IPS DF 4.7 (cell line): ENCODE measurements around the gene NCLN.
"Not testable (repeated sequence)": the region's sequence is repeated elsewhere in the genome, so short reads cannot be mapped to it uniquely, and the experiment has no call there.

Source experiments
- DNase-seq: peaks from one replicate; pipeline ENCODE4 v3.0.0-alpha.2; 2013; ENCODE audit warnings: low spot score; ENCODE audit errors: extremely low read depth

NCLN gene

GRCh38 chr19:3185461-3186159 lies at the start of gene NCLN:
Gene NCLN, plus strand, starts transcription at chr19:3185930. Its CDS starts 101 bp downstream, at chr19:3186031.
- DNase-seq: peak; percentile 79

- DNase-seq: no peak
Observed at GRCh38 chr19:3135961-3136683, 49.6 kb upstream of the NCLN start, which contains the start of gene GNA15. Gene GNA15, plus strand, starts transcription at chr19:3136033. Its CDS starts 418 bp downstream, at chr19:3136451.

GRCh38 chr19:3136684-3137055 lies 49.1 kb upstream of the NCLN start:
- no peak for DNase-seq

GRCh38 chr19:3137119-3137518 lies 48.6 kb upstream of the NCLN start:
- no peak for DNase-seq

- DNase-seq: no peak
Observed at GRCh38 chr19:3138268-3138667, 47.5 kb upstream of the NCLN start.

GRCh38 chr19:3140667-3141038 lies 45.1 kb upstream of the NCLN start:
- no peak for DNase-seq

- DNase-seq: no peak
Observed at GRCh38 chr19:3142292-3142670, 43.4 kb upstream of the NCLN start.

- DNase-seq: no peak
Observed at GRCh38 chr19:3142781-3143337, 42.9 kb upstream of the NCLN start.

- DNase-seq: no peak
Observed at GRCh38 chr19:3145909-3146676, 39.6 kb upstream of the NCLN start.

GRCh38 chr19:3146677-3147100 lies 39.0 kb upstream of the NCLN start:
- no peak for DNase-seq

GRCh38 chr19:3148503-3148902 lies 37.2 kb upstream of the NCLN start:
- no peak for DNase-seq

GRCh38 chr19:3149089-3149488 lies 36.6 kb upstream of the NCLN start:
- DNase-seq: no peak

- no peak for DNase-seq
Observed at GRCh38 chr19:3149526-3150505, 35.9 kb upstream of the NCLN start.

- no peak for DNase-seq
Observed at GRCh38 chr19:3150739-3151329, 34.9 kb upstream of the NCLN start.

- no peak for DNase-seq
Observed at GRCh38 chr19:3151563-3152418, 33.9 kb upstream of the NCLN start.

GRCh38 chr19:3152419-3152780 lies 33.3 kb upstream of the NCLN start:
- no peak for DNase-seq

GRCh38 chr19:3153286-3154230 lies 32.2 kb upstream of the NCLN start:
- no peak for DNase-seq

- DNase-seq: not testable (repeated sequence)
Observed at GRCh38 chr19:3154447-3154846, 31.3 kb upstream of the NCLN start.
